Type B pancreatic cell (in vitro differentiated cells): Measurements from ENCODE around the gene ERC2. TPM values are rescaled to one million over a fixed set of nuclear protein-coding genes. Genes with fewer than 3 reads are reported as not detected.

Experiments used
- DNase-seq: peaks from one replicate; pipeline ENCODE4 v3.0.0; 2021; ENCODE audit warnings: mixed read lengths; ENCODE audit not compliant: unreplicated experiment; ENCODE audit errors: extremely low spot score
- H3K27ac Mint-ChIP-seq: 2 replicates; pipeline ENCODE4 v1.8.0; 2021; ENCODE audit warnings: mild to moderate bottlenecking, mixed read lengths
- H3K27me3 Mint-ChIP-seq: 2 replicates; pipeline ENCODE4 v1.8.0; 2021; ENCODE audit warnings: mixed read lengths
- H3K36me3 Mint-ChIP-seq: 2 replicates; pipeline ENCODE4 v1.8.0; 2021; ENCODE audit warnings: mixed read lengths
- H3K4me1 Mint-ChIP-seq: one replicate; pipeline ENCODE4 v1.8.0; 2021; ENCODE audit warnings: mixed read lengths; ENCODE audit not compliant: unreplicated experiment
- H3K4me3 Mint-ChIP-seq: 2 replicates; pipeline ENCODE4 v1.8.0; 2021; ENCODE audit warnings: mild to moderate bottlenecking, mixed read lengths
- H3K9me3 Mint-ChIP-seq: 2 replicates; pipeline ENCODE4 v1.8.0; 2021; ENCODE audit warnings: mixed read lengths
- CTCF ChIP-seq: fragments of 200-600 bp; sonication (generic); conservative IDR thresholded peaks from 2 replicates; pipeline ENCODE4 v1.5.0; 2021; ENCODE audit warnings: antibody characterized with exemption, mild to moderate bottlenecking
- total RNA-seq: library from RNA; stranded (reverse); gene quantifications from 2 replicates; pipeline ENCODE4 v1.2.1, GENCODE V29; 2021; ENCODE audit warnings: low replicate concordance

Gene ERC2
- total RNA-seq, 1 donor from 2014 or later = 6.1 TPM

DNA sequence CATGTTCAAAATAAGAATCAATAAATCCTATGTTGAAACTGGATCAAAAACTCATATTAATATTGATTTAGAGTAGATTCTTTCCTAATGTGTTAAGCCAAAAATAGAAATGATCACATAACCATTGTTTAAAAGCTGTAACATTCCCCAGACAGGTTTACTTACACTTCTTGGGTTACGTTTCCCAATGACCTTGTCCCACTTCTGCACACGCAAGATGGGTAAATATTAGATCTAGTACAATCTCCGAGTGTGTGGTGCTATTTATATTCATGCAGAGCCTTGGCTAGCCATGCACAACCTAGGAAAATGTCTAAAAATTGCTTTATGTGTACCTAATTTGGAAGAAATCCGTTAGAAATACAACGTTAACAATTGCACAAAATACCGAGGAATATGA lies 39.6 kb downstream of the ERC2 start:
- H3K36me3 Mint-ChIP-seq = peaks cover 4% of the 10 kb centered on the region
- no peak overlapping the region for H3K4me3 Mint-ChIP-seq
- peaks cover 17% of the 10 kb centered on the region for H3K9me3 Mint-ChIP-seq
- no peak for DNase-seq
- TF ChIP-seq CTCF = no peak
- no peaks in the 10 kb centered on the region for H3K27me3 Mint-ChIP-seq
- peaks cover 6% of the 10 kb centered on the region for H3K4me1 Mint-ChIP-seq
- H3K27ac Mint-ChIP-seq = no peak overlapping the region

DNA sequence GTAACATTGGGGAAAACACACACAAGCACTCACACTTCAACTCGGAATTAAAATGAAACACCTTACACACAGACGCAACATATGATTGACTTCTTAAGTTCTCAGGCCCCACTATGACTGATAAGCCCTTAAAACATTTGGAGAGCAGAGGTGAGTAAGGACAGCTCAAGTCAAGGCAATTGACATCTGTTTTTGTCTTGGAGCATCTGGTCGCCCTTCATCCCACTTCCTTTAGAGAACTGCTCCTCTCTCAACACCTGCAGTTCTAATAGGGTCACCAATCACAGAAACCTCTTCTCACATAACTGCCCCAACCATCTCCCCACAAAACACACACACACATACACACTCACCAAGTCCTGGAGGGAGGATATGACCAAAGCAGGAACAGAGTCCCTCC lies 43.4 kb downstream of the ERC2 start:
- Mint-ChIP-seq H3K4me1 (peaks cover 16% of the 10 kb centered on the region), H3K4me3 (no peak overlapping the region), H3K27ac (no peak overlapping the region), H3K36me3 (peaks cover 4% of the 10 kb centered on the region), H3K27me3 (peaks cover 3% of the 10 kb centered on the region), H3K9me3 (peaks cover 16% of the 10 kb centered on the region)
- TF ChIP-seq CTCF = no peak
- no peak for DNase-seq

GRCh38 chr3:56424336-56424735 lies 43.9 kb downstream of the ERC2 start:
- peaks cover 16% of the 10 kb centered on the region for H3K4me1 Mint-ChIP-seq
- H3K9me3 Mint-ChIP-seq = peaks cover 16% of the 10 kb centered on the region
- no peak for DNase-seq
- no peak overlapping the region for H3K4me3 Mint-ChIP-seq
- H3K36me3 Mint-ChIP-seq = peaks cover 4% of the 10 kb centered on the region
- no peak overlapping the region for H3K27ac Mint-ChIP-seq
- H3K27me3 Mint-ChIP-seq = peaks cover 3% of the 10 kb centered on the region
- TF ChIP-seq CTCF = no peak

DNA sequence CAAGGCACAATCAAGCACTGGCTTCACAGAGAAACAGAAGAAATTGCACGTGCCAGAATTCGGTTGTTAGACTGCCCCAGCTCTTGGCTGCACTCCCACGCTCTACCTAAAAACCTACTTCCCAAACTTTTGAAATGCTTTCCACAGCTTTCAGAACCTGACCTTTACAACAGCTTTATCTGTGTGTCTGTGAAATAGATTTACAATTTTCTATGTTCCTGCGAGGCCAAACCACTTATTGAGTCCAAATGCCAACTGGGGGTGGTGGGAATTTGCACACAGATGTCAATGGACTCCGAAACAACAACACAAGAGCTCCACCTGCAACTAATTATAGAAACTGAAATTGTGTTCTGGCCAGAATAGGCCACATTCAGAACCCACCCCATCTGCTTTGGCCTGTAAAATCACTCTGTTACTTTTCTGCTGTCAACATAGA lies 44.6 kb downstream of the ERC2 start:
- no peak overlapping the region for H3K4me3 Mint-ChIP-seq
- TF ChIP-seq CTCF = no peak
- no peak for DNase-seq
- H3K4me1 Mint-ChIP-seq = peaks cover 16% of the 10 kb centered on the region
- H3K36me3 Mint-ChIP-seq = peaks cover 4% of the 10 kb centered on the region
- peaks cover 16% of the 10 kb centered on the region for H3K9me3 Mint-ChIP-seq
- no peak overlapping the region for H3K27ac Mint-ChIP-seq
- peaks cover 3% of the 10 kb centered on the region for H3K27me3 Mint-ChIP-seq

DNA sequence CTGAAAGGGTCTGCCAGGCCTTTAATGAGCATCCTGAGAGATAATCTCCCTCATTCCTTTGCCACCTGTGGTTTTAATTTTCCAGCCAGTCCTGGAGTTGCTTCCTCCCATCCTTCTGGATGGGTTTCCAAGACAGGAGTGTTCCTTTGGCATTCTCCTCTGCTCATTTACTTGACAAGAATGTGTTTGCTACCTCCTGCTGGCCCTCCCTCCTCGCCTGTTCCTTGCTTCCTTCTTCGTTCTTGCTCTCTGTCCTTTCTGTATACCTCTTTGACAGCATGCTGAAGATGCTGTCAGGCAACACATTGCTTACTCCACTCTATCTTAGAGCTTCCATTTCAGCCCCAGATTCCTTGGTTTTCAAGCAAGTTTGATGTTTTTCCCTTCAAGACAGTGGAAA lies 46.0 kb downstream of the ERC2 start:
- peaks cover 3% of the 10 kb centered on the region for H3K27me3 Mint-ChIP-seq
- peaks cover 4% of the 10 kb centered on the region for H3K36me3 Mint-ChIP-seq
- no peak overlapping the region for H3K4me3 Mint-ChIP-seq
- peaks cover 16% of the 10 kb centered on the region for H3K4me1 Mint-ChIP-seq
- H3K27ac Mint-ChIP-seq = no peak overlapping the region
- DNase-seq = no peak
- H3K9me3 Mint-ChIP-seq = peaks cover 16% of the 10 kb centered on the region
- TF ChIP-seq CTCF = no peak

DNA sequence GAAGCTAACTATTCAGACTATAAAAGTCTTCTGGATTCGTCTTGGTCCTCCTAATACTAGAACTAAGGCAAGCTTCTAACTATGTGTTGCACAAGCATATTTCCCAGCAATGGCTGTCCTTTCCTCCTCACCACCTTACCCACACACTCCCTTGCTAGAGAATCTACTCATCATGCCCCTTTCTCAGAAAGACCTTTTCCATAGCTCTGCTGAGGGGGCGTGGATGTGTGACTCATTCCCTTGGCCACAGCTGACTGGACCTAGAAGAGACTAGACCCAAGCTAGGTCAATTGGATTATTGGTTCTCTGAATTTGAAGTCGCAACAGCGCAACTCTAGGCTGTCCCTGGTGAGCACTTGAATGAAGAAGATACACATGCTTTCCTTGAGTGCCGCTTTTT lies 47.1 kb downstream of the ERC2 start:
- H3K27ac Mint-ChIP-seq = no peak overlapping the region
- peaks cover 4% of the 10 kb centered on the region for H3K36me3 Mint-ChIP-seq
- TF ChIP-seq CTCF = no peak
- H3K9me3 Mint-ChIP-seq = peaks cover 16% of the 10 kb centered on the region
- no peak for DNase-seq
- H3K4me3 Mint-ChIP-seq = no peak overlapping the region
- H3K27me3 Mint-ChIP-seq = peaks cover 3% of the 10 kb centered on the region
- H3K4me1 Mint-ChIP-seq = peaks cover 16% of the 10 kb centered on the region
